IMR-90 (cell line): ENCODE measurements around the gene NT5C1B. TPM values are rescaled to one million over a fixed set of nuclear protein-coding genes. Genes with fewer than 3 reads are reported as not detected.

Experiments
- ATAC-seq: fragments of 200-7000 bp; cut with Tn5 transposase; 2 replicates; pipeline ENCODE4 v1.9.1; 2020; ENCODE audit warnings: low read depth, mild to moderate bottlenecking, moderate library complexity
- BruUV-seq: library from RNA; stranded (reverse); fragments of 400-500 nt; replicated peaks from 2 replicates; lab custom pipeline; 2021; lab: Mats Ljungman, UMichigan
- CTCF ChIA-PET: fragments of 300-600 bp; formaldehyde crosslinking; extraction: SDS; loops from one replicate; lab custom pipeline; 2021; ENCODE audit warnings: antibody characterized with exemption; lab: Yijun Ruan, JAX
- POLR2A ChIA-PET: fragments of 300-600 bp; sonication (Branson Sonifier 250); formaldehyde crosslinking; loops from one replicate; lab custom pipeline; 2022; ENCODE audit warnings: antibody characterized with exemption; ENCODE audit not compliant: unreplicated experiment; lab: Charles Lee
- DNase-seq: peaks from one replicate; pipeline ENCODE4 v3.0.0; 2013
- H2AFZ ChIP-seq: replicated peaks from 2 replicates; pipeline ENCODE3; 2013; ENCODE audit warnings: low read length, mild to moderate bottlenecking; ENCODE audit not compliant: poor library complexity
- H2AK5ac ChIP-seq: 2 replicates; pipeline ENCODE4 v1.6.1; 2013; ENCODE audit warnings: low read depth, low read length, inconsistent platforms
- H2AK9ac ChIP-seq: replicated peaks from 2 replicates; pipeline ENCODE3; 2013; ENCODE audit warnings: mild to moderate bottlenecking, low read depth, low read length, moderate library complexity; ENCODE audit not compliant: poor library complexity
- H2BK120ac ChIP-seq: 2 replicates; pipeline ENCODE4 v1.6.1; 2013; ENCODE audit warnings: low read depth, low read length, inconsistent platforms
- H2BK15ac ChIP-seq: 3 replicates; pipeline ENCODE4 v1.6.1; 2013; ENCODE audit warnings: low read depth, low read length, inconsistent platforms
- H2BK20ac ChIP-seq: 2 replicates; pipeline ENCODE4 v1.6.1; 2013; ENCODE audit warnings: low read depth, mild to moderate bottlenecking, inconsistent platforms, low read length, moderate library complexity
- H2BK5ac ChIP-seq: 2 replicates; pipeline ENCODE4 v1.6.1; 2013; ENCODE audit warnings: mild to moderate bottlenecking, low read depth, low read length, inconsistent platforms; ENCODE audit not compliant: poor library complexity, severe bottlenecking
- H3K14ac ChIP-seq: replicated peaks from 2 replicates; pipeline ENCODE4 v1.6.1; 2013; ENCODE audit warnings: low read depth, low read length, inconsistent platforms
- H3K18ac ChIP-seq: 2 replicates; pipeline ENCODE4 v1.6.1; 2013; ENCODE audit warnings: low read depth, low read length, control low read depth
- H3K23ac ChIP-seq: 2 replicates; pipeline ENCODE4 v1.6.1; 2013; ENCODE audit warnings: low read depth, low read length, inconsistent platforms
- H3K27ac ChIP-seq: 2 replicates; pipeline ENCODE4 v1.5.1; 2013; ENCODE audit warnings: mild to moderate bottlenecking, control low read depth, low read length; ENCODE audit not compliant: insufficient read depth
- H3K27me3 ChIP-seq: 2 replicates; pipeline ENCODE4 v1.6.1; 2013; ENCODE audit warnings: low read length; ENCODE audit not compliant: control insufficient read depth, insufficient read depth
- H3K36me3 ChIP-seq: 2 replicates; pipeline ENCODE4 v1.6.1; 2013; ENCODE audit warnings: low read length, mixed read lengths; ENCODE audit not compliant: control insufficient read depth, insufficient read depth
- H3K4ac ChIP-seq: 2 replicates; pipeline ENCODE4 v1.6.1; 2013; ENCODE audit warnings: low read depth, low read length, inconsistent platforms
- H3K4me1 ChIP-seq: 2 replicates; pipeline ENCODE4 v1.6.1; 2013; ENCODE audit warnings: low read length, mixed read lengths; ENCODE audit not compliant: control insufficient read depth, insufficient read depth
- H3K4me2 ChIP-seq: 2 replicates; pipeline ENCODE4 v1.6.1; 2013; ENCODE audit warnings: low read depth, mild to moderate bottlenecking, control low read depth, low read length, moderate library complexity
- H3K4me3 ChIP-seq: 2 replicates; pipeline ENCODE4 v1.5.1; 2013; ENCODE audit warnings: low read depth, mild to moderate bottlenecking, control low read depth, low read length, moderate library complexity; ENCODE audit not compliant: insufficient read depth
- H3K56ac ChIP-seq: 2 replicates; pipeline ENCODE4 v1.6.1; 2013; ENCODE audit warnings: low read length, inconsistent platforms; ENCODE audit not compliant: insufficient read depth; ENCODE audit errors: extremely low read depth
- H3K79me1 ChIP-seq, 2 experiments: 2 replicates each; pipeline ENCODE4 v1.6.1; 2013; ENCODE audit warnings: low read length in 2 of 2, inconsistent platforms in 1 of 2, low read depth in 1 of 2
- H3K9ac ChIP-seq: 2 replicates; pipeline ENCODE4 v1.6.1; 2013; ENCODE audit warnings: low read depth, low read length, control low read depth
- H3K9me1 ChIP-seq: 2 replicates; pipeline ENCODE4 v1.6.1; 2013; ENCODE audit warnings: low read length, inconsistent platforms; ENCODE audit not compliant: insufficient read depth
- H3K9me3 ChIP-seq: 2 replicates; pipeline ENCODE4 v1.6.1; 2013; ENCODE audit warnings: low read length; ENCODE audit not compliant: control insufficient read depth, insufficient read depth
- H4K20me1 ChIP-seq: 2 replicates; pipeline ENCODE4 v1.6.1; 2013; ENCODE audit warnings: low read length, inconsistent platforms; ENCODE audit not compliant: insufficient read depth
- H4K5ac ChIP-seq: 2 replicates; pipeline ENCODE4 v1.6.1; 2013; ENCODE audit warnings: mild to moderate bottlenecking, low read depth, low read length, control low read depth
- H4K8ac ChIP-seq, 2 experiments: 2 replicates each; pipeline ENCODE4 v1.6.1; 2013; ENCODE audit warnings: low read depth in 2 of 2, low read length in 2 of 2, control low read depth in 1 of 2, inconsistent platforms in 1 of 2
- H4K91ac ChIP-seq: 2 replicates; pipeline ENCODE4 v1.6.1; 2013; ENCODE audit warnings: low read depth, low read length, inconsistent platforms; ENCODE audit not compliant: insufficient read depth
- BHLHE40 ChIP-seq: fragments of 150-350 bp; IDR thresholded peaks from 2 replicates; pipeline ENCODE4 v1.6.1; 2016; ENCODE audit warnings: mild to moderate bottlenecking, low read depth, low read length
- CEBPB ChIP-seq: IDR thresholded peaks from 2 replicates; pipeline ENCODE4 v1.6.1; 2012; ENCODE audit warnings: low read depth, low read length, improper control_type of control experiment
- CHD1 ChIP-seq: IDR thresholded peaks from 2 replicates; pipeline ENCODE4 v1.6.1; 2012; ENCODE audit warnings: low read depth, low read length, improper control_type of control experiment
- FOS ChIP-seq: fragments of 150-350 bp; IDR thresholded peaks from 2 replicates; pipeline ENCODE4 v1.6.1; 2016; ENCODE audit warnings: low read depth, low read length
- MAFK ChIP-seq: IDR thresholded peaks from 2 replicates; pipeline ENCODE4 v1.6.1; 2012; ENCODE audit warnings: low read depth, low read length, improper control_type of control experiment
- MAZ ChIP-seq: IDR thresholded peaks from 2 replicates; pipeline ENCODE4 v1.6.1; 2012; ENCODE audit warnings: low read depth, mild to moderate bottlenecking, low read length, improper control_type of control experiment, moderate library complexity, borderline replicate concordance
- MXI1 ChIP-seq: IDR thresholded peaks from 2 replicates; pipeline ENCODE4 v1.6.1; 2012; ENCODE audit warnings: low read depth, mild to moderate bottlenecking, low read length, moderate library complexity, borderline replicate concordance
- NFE2L2 ChIP-seq: fragments of 150-350 bp; IDR thresholded peaks from 2 replicates; pipeline ENCODE4 v1.6.1; 2016; ENCODE audit warnings: low read depth, mild to moderate bottlenecking, low read length
- POLR2A ChIP-seq: IDR thresholded peaks from 2 replicates; pipeline ENCODE4 v1.6.1; 2012; ENCODE audit warnings: mild to moderate bottlenecking, low read depth, low read length
- RAD21 ChIP-seq: IDR thresholded peaks from 2 replicates; pipeline ENCODE4 v1.6.1; 2012; ENCODE audit warnings: low read length, improper control_type of control experiment
- RCOR1 ChIP-seq: IDR thresholded peaks from 2 replicates; pipeline ENCODE4 v1.6.1; 2012; ENCODE audit warnings: mild to moderate bottlenecking, low read length, improper control_type of control experiment; ENCODE audit not compliant: insufficient replicate concordance
- RFX5 ChIP-seq: IDR thresholded peaks from 2 replicates; pipeline ENCODE4 v1.8.0; 2012; ENCODE audit warnings: low read depth, mild to moderate bottlenecking, low read length, moderate library complexity
- SMC3 ChIP-seq: fragments of 150-350 bp; IDR thresholded peaks from 2 replicates; pipeline ENCODE4 v1.6.1; 2016; ENCODE audit warnings: low read depth, mild to moderate bottlenecking, antibody characterized with exemption, low read length, moderate library complexity
- WGBS, 2 experiments: methylation state at CpG; one replicate each; pipeline versions ENCODE4 v1.1.5 to v1.1.7; 2013; ENCODE audit warnings: missing lambda C conversion rate in 2 of 2; ENCODE audit not compliant: insufficient read length in 1 of 2; ENCODE audit errors: extremely low coverage in 2 of 2; 5-methylcytosine and 5-hydroxymethylcytosine counted together
- dilution Hi-C: fragments of 300-500 bp; cut with HindIII; formaldehyde crosslinking; loops from one replicate; pipeline ENCODE4 v1.14.3; 2018; ENCODE audit warnings: low sequenced_read_pairs; ENCODE audit not compliant: unreplicated experiment
- in situ Hi-C: fragments of 300-500 bp; cut with MboI; formaldehyde crosslinking; loops from 3 replicates; pipeline ENCODE4 v1.14.3; 2019; ENCODE audit warnings: low sequenced_read_pairs, inconsistent platforms, mixed read lengths
- intact Hi-C: fragments of 100-400 bp; cut with micrococcal nuclease; formaldehyde crosslinking; loops from 2 replicates; pipeline ENCODE4 v1.10.0; 2022
- polyA plus RNA-seq, 3 experiments: library from polyadenylated mRNA; depleted of rRNA; stranded (reverse); fragments of >200 nt; gene quantifications; 2 replicates each; pipeline ENCODE4 v1.2.3, GENCODE V29; 2012; ENCODE audit warnings: low replicate concordance in 1 of 3
- total RNA-seq: library from RNA; depleted of rRNA; stranded (reverse); fragments of >200 nt; gene quantifications from 2 replicates; pipeline ENCODE4 v1.2.3, GENCODE V29; 2012
- TF ChIP-seq, protein P1 (sequence below): fragments of 150-350 bp; IDR thresholded peaks from 2 replicates; pipeline ENCODE4 v1.6.1; 2017; ENCODE audit warnings: mild to moderate bottlenecking, antibody characterized with exemption, low read length, low read depth
- TF ChIP-seq, protein P2 (sequence below): fragments of 150-350 bp; IDR thresholded peaks from 2 replicates; pipeline ENCODE4 v1.6.1; 2016; ENCODE audit warnings: low read depth, mild to moderate bottlenecking, low read length, moderate library complexity, borderline replicate concordance
- TF ChIP-seq, protein P3 (sequence below): conservative IDR thresholded peaks from 2 replicates; pipeline ENCODE4 v1.5.1; 2012; ENCODE audit warnings: mild to moderate bottlenecking, low read depth, low read length, improper control_type of control experiment

NT5C1B gene
- total and polyA plus RNA-seq, 2 of the 4 experiments (the other 2 are of a cell fraction) = not detected

DNA sequence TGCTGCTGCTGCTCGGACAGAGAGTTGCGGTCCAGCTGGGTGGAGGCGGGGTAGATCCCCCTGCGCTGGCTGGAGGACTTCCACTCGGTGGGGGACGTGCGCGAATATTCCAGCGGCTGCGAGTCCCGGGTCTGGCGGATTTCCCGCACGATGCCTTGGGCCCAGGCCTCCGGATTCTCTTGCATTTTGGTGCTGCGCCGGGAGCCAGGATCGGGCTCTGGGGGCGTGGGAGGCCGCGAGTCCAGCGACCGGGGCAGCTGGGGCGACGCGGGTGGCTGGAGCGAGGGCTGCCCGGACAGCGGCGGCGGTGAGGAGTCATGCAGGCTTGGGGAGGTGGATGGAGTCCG, 4.8 kb downstream of the NT5C1B start:
- H2AK9ac ChIP-seq = no peak overlapping the region
- CTCF ChIA-PET = no interaction called here

More for the DNA sequence above, 4.8 kb downstream of the NT5C1B start:
- Histone ChIP-seq H2BK5ac (no peak overlapping the region), H4K5ac (no peak overlapping the region), H3K27me3 (no peaks in the 10 kb centered on the region), H4K8ac (no peak overlapping the region), H3K18ac (no peak overlapping the region), H3K79me1 (no peaks in the 10 kb centered on the region), H3K36me3 (no peaks in the 10 kb centered on the region), H2BK120ac (no peak overlapping the region), H2AK5ac (no peak overlapping the region), H2AFZ (no peak overlapping the region), H3K4me3 (no peak overlapping the region), H3K9ac (no peak overlapping the region), H3K23ac (no peak overlapping the region), H3K9me1 (peaks cover 5% of the 10 kb centered on the region), H3K14ac (no peak overlapping the region), H3K9me3 (no peaks in the 10 kb centered on the region; the same call in 1 of the 2 replicates), H2BK20ac (0 out of 2 replicates have a peak overlapping the region, but pooled peaks have one; percentile 23), H4K91ac (no peak overlapping the region), H3K56ac (no peak overlapping the region), H3K4me2 (no peak overlapping the region), H4K20me1 (no peaks in the 10 kb centered on the region), H3K4ac (no peak overlapping the region), H3K4me1 (no peaks in the 10 kb centered on the region), H3K27ac (no peak overlapping the region), H2BK15ac (no peak overlapping the region)
- dilution Hi-C loops (no loop called here), in situ Hi-C loops (no loop called here), intact Hi-C loops (no loop called here)
- TF ChIP-seq BHLHE40 = no peak
- TF ChIP-seq, protein P1, sequence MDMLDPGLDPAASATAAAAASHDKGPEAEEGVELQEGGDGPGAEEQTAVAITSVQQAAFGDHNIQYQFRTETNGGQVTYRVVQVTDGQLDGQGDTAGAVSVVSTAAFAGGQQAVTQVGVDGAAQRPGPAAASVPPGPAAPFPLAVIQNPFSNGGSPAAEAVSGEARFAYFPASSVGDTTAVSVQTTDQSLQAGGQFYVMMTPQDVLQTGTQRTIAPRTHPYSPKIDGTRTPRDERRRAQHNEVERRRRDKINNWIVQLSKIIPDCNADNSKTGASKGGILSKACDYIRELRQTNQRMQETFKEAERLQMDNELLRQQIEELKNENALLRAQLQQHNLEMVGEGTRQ = no peak
- TF ChIP-seq MXI1 = no peak
- TF ChIP-seq SMC3 = no peak
- TF ChIP-seq RAD21 = no peak
- TF ChIP-seq FOS = no peak
- TF ChIP-seq, protein P2, sequence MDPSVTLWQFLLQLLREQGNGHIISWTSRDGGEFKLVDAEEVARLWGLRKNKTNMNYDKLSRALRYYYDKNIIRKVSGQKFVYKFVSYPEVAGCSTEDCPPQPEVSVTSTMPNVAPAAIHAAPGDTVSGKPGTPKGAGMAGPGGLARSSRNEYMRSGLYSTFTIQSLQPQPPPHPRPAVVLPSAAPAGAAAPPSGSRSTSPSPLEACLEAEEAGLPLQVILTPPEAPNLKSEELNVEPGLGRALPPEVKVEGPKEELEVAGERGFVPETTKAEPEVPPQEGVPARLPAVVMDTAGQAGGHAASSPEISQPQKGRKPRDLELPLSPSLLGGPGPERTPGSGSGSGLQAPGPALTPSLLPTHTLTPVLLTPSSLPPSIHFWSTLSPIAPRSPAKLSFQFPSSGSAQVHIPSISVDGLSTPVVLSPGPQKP = no peak
- TF ChIP-seq, protein P3, sequence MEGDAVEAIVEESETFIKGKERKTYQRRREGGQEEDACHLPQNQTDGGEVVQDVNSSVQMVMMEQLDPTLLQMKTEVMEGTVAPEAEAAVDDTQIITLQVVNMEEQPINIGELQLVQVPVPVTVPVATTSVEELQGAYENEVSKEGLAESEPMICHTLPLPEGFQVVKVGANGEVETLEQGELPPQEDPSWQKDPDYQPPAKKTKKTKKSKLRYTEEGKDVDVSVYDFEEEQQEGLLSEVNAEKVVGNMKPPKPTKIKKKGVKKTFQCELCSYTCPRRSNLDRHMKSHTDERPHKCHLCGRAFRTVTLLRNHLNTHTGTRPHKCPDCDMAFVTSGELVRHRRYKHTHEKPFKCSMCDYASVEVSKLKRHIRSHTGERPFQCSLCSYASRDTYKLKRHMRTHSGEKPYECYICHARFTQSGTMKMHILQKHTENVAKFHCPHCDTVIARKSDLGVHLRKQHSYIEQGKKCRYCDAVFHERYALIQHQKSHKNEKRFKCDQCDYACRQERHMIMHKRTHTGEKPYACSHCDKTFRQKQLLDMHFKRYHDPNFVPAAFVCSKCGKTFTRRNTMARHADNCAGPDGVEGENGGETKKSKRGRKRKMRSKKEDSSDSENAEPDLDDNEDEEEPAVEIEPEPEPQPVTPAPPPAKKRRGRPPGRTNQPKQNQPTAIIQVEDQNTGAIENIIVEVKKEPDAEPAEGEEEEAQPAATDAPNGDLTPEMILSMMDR = no peak
- no peak for TF ChIP-seq RFX5
- no peak for TF ChIP-seq POLR2A
- TF ChIP-seq CEBPB = no peak
- no peak for TF ChIP-seq MAFK
- no peak for TF ChIP-seq NFE2L2
- TF ChIP-seq MAZ = no peak
- no peak for TF ChIP-seq CHD1
- TF ChIP-seq RCOR1 = no peak
- BruUV-seq = no TSS peak
- WGBS, 2 experiments = 95% methylated on average over 7 of the region's 32 CpGs; no CpG with 5 or more reads in 1 of the 2 experiments
- POLR2A ChIA-PET = no interaction called here
- no peak for DNase-seq
- no peak for ATAC-seq
